HuH-7 (cell line): ENCODE data around the gene CEPT1.
A peak's percentile ranks its signal among the peaks of the same experiment; 100 is the strongest.

ENCODE experiments used
- DNase-seq: peaks from one replicate; pipeline ENCODE4 v3.0.0; 2011; ENCODE audit warnings: low spot score

Gene CEPT1

DNA sequence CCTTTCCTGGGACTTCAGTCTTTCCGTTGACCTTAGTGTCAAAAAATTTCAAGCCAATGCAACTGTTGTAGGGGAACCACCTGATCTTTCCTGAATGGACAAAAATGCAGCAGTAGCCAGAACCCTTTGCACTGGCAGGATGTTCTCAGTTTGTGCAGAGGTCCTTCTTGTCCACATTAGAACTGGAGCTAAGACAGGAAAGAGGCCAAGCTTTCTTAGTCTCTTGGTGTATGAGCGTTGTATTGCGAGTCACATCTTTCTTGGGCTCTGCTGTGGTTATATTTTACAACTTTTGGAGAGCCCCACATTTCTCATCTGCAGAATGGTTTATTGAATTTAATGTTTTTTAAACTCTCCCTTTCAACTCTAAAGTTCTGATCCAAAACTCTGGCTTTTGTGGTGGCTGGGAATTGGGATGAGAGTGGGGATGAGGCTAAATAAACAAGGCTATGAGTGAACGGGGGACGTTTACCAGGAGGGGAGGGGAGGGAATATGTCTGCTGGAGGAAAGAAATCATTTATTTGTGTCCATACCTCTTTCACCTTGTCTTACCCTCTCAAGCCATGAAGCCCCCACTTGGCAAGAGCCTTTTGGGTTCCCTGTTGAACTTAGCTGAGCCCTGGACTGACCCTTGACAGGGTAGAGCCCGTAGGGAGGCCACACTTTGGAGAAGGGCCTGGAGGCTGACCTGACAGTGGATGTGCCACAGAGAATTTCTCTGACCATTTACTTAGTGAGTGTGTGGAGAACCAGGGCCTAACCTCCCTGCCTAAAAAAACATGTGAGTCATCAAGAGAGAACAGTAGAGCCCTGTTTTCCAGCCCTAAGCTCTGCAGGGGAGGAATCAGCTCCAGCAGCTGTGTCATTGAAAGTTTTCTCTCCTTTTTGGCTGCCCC lies 88.1 kb downstream of the CEPT1 start:
- peak; percentile 48 for DNase-seq

DNA sequence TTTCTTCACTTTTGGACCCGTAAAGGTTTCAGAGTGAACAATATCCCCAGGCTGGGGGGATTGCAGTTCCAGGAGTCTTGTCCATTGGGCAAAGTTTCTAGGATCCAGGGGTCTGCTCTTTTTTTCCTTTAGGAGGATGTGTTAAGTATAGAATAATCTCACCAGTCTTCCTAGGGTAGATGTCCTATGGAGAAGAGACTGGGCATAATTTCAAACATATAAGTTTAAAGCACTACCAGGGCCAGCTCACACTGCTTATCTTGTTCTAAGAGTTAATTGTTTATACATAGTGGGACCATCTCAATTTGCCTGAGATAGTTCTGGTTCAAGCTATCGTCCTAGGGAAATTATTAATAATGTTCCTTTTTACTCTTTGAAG lies 88.7 kb downstream of the CEPT1 start:
- DNase-seq: no peak

DNA sequence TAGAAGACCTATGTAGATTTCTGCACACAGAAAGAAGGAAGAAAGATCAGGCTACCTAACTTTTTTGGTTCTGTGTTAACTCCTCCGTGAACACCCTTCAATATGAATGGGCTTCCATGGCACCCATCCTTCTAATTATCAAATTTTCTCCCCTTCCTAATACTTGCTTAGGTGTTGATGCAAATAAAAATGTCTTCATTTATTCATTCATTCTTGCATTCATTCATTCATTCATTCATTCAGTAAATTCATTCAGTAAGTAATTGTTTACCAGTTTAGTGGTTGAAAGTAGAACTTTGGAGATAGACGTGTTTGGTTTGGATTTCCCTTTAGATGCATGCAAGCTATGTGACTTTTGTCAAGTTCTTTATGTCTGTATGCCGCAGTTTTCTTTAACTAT lies 92.1 kb downstream of the CEPT1 start:
- DNase-seq: no peak

DNA sequence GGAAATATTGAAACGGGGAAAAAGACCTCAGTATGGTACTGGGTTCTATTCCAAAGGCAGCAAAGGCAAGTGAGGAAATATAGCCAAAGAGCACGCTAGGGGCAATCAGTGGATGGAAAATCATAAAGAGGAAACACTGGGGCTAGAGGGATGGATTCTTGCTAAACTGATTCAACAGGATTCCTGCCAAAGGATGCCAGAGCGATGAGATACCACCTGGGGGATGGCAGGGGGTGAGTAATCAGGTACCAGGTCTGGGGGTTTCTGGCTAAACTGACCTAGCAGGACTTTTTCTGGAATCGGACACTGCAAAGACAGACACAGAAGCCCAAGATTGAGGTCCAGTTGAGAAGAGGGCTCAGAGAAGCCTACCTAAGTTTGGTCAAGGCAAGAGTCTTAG lies 94.2 kb downstream of the CEPT1 start:
- DNase-seq: no peak
